ENCODE data around the gene DTWD1.
A peak's percentile ranks its signal among the peaks of the same experiment; 100 is the strongest.

The DTWD1 gene

DNA sequence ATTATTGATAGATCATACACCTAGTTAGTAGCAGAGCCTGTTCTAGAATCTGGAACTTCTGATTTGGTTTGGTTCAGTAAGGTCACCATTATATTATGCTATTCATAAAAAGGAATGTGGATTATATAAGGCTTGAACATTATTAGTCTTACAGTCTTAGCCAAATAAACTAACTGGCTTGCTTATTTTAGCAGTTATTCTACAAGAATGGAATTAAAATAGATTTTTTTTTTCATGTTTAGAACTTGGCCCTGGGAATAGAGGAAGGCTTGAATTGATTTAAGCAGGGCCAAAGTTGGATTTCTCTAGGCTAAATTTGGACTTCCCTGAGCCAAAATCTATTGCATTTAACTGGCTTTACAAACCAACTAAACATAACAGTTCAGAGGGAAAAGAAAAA, 24.4 kb downstream of the DTWD1 start:
- in situ Hi-C loops (cut with HindIII; ENCODE audit: low sequenced_read_pairs), result no loop called here
- no peak overlapping the region for H3K4me3 ChIP-seq (ENCODE audit: low read depth, low read length)
- no peak for DNase-seq (ENCODE audit: low read depth)
- TF ChIP-seq, protein P1, sequence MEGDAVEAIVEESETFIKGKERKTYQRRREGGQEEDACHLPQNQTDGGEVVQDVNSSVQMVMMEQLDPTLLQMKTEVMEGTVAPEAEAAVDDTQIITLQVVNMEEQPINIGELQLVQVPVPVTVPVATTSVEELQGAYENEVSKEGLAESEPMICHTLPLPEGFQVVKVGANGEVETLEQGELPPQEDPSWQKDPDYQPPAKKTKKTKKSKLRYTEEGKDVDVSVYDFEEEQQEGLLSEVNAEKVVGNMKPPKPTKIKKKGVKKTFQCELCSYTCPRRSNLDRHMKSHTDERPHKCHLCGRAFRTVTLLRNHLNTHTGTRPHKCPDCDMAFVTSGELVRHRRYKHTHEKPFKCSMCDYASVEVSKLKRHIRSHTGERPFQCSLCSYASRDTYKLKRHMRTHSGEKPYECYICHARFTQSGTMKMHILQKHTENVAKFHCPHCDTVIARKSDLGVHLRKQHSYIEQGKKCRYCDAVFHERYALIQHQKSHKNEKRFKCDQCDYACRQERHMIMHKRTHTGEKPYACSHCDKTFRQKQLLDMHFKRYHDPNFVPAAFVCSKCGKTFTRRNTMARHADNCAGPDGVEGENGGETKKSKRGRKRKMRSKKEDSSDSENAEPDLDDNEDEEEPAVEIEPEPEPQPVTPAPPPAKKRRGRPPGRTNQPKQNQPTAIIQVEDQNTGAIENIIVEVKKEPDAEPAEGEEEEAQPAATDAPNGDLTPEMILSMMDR (IDR thresholded peaks at IDR 0.05; ENCODE audit: low read depth, low read length, missing control alignments), result no peak

DNA sequence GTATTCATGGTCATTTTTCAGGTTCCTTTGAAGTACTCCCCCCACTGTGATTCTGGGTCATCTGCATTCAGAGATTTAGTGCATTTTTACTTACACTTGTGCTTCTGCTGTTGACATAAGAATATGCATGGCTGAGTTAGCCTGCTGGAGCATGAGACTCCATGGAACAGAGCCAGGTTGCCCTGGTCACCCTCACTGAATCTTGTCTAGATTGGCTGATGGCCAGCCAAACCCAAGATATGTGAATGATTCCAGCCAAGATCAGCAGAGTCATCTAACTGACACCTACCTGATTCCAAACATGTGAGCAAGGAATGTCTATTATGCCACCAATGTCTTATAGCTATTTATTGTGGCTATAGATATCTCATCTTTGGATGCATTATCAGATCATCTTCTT, 25.1 kb downstream of the DTWD1 start:
- in situ Hi-C loops (cut with HindIII; ENCODE audit: low sequenced_read_pairs), result no loop called here
- TF ChIP-seq, protein P1 (IDR thresholded peaks at IDR 0.05; ENCODE audit: low read depth, low read length, missing control alignments), result no peak
- no peak overlapping the region for H3K4me3 ChIP-seq (ENCODE audit: low read depth, low read length)
- peak; percentile 59 for DNase-seq (ENCODE audit: low read depth)

DNA sequence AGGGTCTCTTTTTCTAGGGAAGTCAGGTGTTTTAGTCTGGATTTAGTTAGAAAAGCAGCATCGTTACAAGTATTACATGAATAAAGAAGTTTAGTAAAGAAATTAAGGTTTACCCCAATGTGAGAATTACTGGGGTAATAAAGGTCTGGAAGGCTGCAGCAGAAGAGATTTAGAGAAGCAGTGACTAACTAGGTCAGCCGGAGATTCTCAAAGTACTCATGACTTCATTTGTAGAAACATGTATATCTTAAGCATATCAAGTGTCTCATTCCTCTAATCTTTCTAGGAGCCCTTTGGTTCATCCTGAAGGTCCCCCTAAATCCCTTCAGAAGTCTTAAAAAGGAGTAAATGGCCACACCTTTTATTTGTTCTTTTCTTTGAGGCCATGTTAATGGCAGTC, 26.0 kb downstream of the DTWD1 start:
- H3K4me3 ChIP-seq (ENCODE audit: low read depth, low read length), result no peak overlapping the region
- in situ Hi-C loops (cut with HindIII; ENCODE audit: low sequenced_read_pairs), result no loop called here
- TF ChIP-seq, protein P1 (IDR thresholded peaks at IDR 0.05; ENCODE audit: low read depth, low read length, missing control alignments), result no peak
- DNase-seq (ENCODE audit: low read depth), result no peak

- in situ Hi-C loops (cut with HindIII; ENCODE audit: low sequenced_read_pairs), result no loop called here
Measured at GRCh38 chr15:49649987-49650386, 29.1 kb downstream of the DTWD1 start.

DNA sequence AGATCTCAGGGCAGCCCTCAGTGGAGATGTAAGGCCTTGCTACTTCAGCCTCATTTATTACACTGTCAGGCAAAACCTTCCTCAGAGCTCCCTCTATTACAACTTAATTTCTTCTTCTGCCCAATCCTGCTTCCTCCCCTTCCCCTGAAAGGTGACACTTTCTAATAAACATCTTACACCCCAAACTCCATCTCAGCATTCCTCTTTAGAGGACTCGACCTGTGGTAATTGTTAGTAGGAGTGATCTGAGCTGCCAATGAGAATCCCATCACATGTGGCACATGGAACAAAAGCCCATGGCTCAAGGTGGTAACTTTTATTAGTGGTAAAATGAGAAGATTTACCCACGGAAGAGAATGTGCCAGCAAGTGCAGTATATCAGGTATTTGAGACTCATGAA, 29.8 kb downstream of the DTWD1 start:
- no peak for DNase-seq (ENCODE audit: low read depth)
- in situ Hi-C loops (cut with HindIII; ENCODE audit: low sequenced_read_pairs), result no loop called here
- TF ChIP-seq, protein P1 (IDR thresholded peaks at IDR 0.05; ENCODE audit: low read depth, low read length, missing control alignments), result no peak
- H3K4me3 ChIP-seq (ENCODE audit: low read depth, low read length), result no peak overlapping the region

More at GRCh38 chr15:49649987-49650386, 29.1 kb downstream of the DTWD1 start:
- H3K4me3 ChIP-seq (ENCODE audit: low read depth, low read length), result no peak overlapping the region
- TF ChIP-seq, protein P1 (IDR thresholded peaks at IDR 0.05; ENCODE audit: low read depth, low read length, missing control alignments), result no peak
- no peak for DNase-seq (ENCODE audit: low read depth)

DNA sequence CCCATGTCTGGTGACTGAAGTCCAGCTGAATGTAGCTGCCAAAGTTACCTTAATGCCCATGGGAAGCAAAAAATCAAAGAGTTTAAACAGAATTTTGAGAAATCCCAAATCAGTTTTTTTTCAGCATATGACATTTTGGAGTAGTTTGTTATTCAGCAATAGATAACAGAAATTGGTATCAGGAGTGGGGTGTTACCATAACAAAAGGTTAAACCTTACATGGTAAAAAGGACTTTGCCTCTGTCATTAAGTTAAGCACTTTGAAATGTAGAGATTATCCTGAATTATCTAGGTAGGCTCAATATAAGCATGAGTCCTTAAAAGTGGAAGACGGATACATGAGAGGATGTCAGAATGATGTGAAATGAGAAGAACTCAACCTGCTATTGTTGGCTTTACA, 32.1 kb downstream of the DTWD1 start:
- no peak overlapping the region for H3K4me3 ChIP-seq (ENCODE audit: low read depth, low read length)
- no peak for DNase-seq (ENCODE audit: low read depth)
- in situ Hi-C loops (cut with HindIII; ENCODE audit: low sequenced_read_pairs), result no loop called here
- TF ChIP-seq, protein P1 (IDR thresholded peaks at IDR 0.05; ENCODE audit: low read depth, low read length, missing control alignments), result no peak

DNA sequence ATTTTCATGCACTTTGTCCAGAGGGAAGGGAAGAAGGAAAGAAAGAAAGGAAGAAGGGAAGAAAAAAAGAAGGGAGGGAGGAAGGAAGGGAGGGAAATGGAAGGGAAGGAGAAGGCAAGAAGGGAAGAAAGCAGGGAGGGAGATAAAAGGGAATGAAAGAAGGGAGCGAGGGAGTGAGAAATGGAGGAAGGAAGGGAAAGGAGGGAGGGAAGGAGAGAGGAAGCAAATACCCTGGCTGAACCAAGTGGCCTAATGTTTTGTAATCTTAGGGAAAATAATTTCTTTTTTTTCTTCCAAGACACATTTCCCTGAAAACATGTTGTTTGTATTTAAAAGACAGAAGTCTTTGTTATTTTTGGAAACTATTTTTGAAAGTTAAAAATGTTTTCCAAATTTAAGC, 35.9 kb downstream of the DTWD1 start:
- no peak overlapping the region for H3K4me3 ChIP-seq (ENCODE audit: low read depth, low read length)
- in situ Hi-C loops (cut with HindIII; ENCODE audit: low sequenced_read_pairs), result no loop called here
- DNase-seq (ENCODE audit: low read depth), result no peak
- TF ChIP-seq, protein P1 (IDR thresholded peaks at IDR 0.05; ENCODE audit: low read depth, low read length, missing control alignments), result no peak
